Lower leg skin (tissue), 4 donors: ENCODE measurements around the gene FOXD2. TPM values are rescaled to one million over a fixed set of nuclear protein-coding genes. Genes with fewer than 3 reads are reported as not detected.
A peak's percentile ranks its signal among the peaks of the same experiment; 100 is the strongest.

Experiments
- DNase-seq, 2 donors: peaks; one replicate each; pipeline ENCODE4 v3.0.0-alpha.2; 2019; ENCODE audit warnings: low spot score in 2 of 2
- H3K4me3 ChIP-seq: fragments of 200-600 bp; sonication (generic); 2 replicates; pipeline ENCODE4 v1.5.1; 2017; ENCODE audit warnings: mild to moderate bottlenecking, low read depth; ENCODE audit not compliant: poor library complexity, severe bottlenecking
- POLR2A ChIP-seq, 2 donors: fragments of 450-650 bp; IDR thresholded peaks; one replicate each; pipeline ENCODE4 v1.6.1; 2016 to 2017; ENCODE audit warnings: antibody characterized with exemption in 2 of 2, mild to moderate bottlenecking in 1 of 2, moderate library complexity in 1 of 2
- WGBS, 2 donors: methylation state at CpG; one replicate each; pipeline ENCODE4 v1.1.5; 2018; 5-methylcytosine and 5-hydroxymethylcytosine counted together
- intact Hi-C: fragments of 100-400 bp; cut with DNase I; formaldehyde crosslinking; loops from one replicate; pipeline ENCODE4 v1.15.0; 2023; ENCODE audit warnings: low total_unique reads
- total RNA-seq, 4 donors: library from RNA; depleted of rRNA; stranded (reverse); fragments of >200 nt; gene quantifications; one replicate each; pipeline ENCODE4 v1.1.0, GENCODE V29; 2016
- TF ChIP-seq, protein P1 (sequence below), 3 donors: fragments of 450-650 bp; IDR thresholded peaks; one replicate each; pipeline ENCODE4 v1.5.1; 2016; ENCODE audit warnings: antibody characterized with exemption in 3 of 3, mild to moderate bottlenecking in 3 of 3, moderate library complexity in 2 of 3

The FOXD2 gene
- total RNA-seq: under 1 TPM in 3 of 4 donors, not detected in 1; 0.13 to 0.56 (median 0.45) TPM

DNA sequence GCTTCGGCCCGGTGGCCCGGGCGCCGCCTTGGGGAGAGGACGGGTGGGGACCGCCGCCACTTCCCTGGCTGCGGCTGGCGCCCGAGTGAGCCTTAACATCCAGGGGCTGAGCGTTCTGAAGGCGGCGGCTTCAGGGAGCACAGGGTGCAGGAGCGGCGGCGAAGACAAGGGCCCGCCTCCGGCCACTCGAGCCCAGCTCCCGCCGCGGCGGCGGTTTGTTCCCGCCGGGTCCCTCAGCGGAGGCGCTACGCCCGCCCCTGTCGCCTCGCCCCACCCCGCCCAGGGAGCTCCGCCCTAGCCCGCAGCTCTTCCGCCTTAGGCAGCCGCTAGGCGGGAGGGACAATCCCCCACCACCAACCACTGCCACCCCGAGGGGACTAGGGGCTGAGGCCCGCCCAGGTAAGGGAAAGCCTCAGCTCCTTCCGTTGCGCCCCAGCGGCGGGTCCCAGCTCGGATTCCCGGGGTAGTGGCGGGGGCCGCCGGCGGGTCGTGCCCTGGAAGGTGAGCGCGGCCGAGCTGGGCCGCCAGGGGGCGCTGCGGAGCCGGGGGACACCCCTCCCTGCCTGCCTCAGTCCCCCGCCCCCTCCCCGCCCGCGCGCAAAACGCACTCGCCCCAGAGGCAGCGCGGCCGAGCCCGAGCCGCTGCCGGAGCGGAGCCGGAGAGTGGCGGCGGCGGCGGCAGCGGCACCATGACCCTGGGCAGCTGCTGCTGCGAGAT lies at the start of gene FOXD2:
FOXD2 (plus strand) TSS at position 598 of the 718 bp plus-strand sequence; CDS start at position 690, 92 bp downstream.
- TF ChIP-seq POLR2A (IDR thresholded peaks at IDR 0.05): no peak
- TF ChIP-seq, protein P1, sequence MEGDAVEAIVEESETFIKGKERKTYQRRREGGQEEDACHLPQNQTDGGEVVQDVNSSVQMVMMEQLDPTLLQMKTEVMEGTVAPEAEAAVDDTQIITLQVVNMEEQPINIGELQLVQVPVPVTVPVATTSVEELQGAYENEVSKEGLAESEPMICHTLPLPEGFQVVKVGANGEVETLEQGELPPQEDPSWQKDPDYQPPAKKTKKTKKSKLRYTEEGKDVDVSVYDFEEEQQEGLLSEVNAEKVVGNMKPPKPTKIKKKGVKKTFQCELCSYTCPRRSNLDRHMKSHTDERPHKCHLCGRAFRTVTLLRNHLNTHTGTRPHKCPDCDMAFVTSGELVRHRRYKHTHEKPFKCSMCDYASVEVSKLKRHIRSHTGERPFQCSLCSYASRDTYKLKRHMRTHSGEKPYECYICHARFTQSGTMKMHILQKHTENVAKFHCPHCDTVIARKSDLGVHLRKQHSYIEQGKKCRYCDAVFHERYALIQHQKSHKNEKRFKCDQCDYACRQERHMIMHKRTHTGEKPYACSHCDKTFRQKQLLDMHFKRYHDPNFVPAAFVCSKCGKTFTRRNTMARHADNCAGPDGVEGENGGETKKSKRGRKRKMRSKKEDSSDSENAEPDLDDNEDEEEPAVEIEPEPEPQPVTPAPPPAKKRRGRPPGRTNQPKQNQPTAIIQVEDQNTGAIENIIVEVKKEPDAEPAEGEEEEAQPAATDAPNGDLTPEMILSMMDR (IDR thresholded peaks at IDR 0.05): peak in 2 of 3 donors; percentile 57 to 59
- H3K4me3 ChIP-seq: peak within 1 kb of the TSS; percentile 38
- DNase-seq: peak; percentile 56 to 96
- 1% methylated on average over 30 to 45 of the region's 80 CpGs for WGBS, 2 donors
- intact Hi-C loops: loop anchor here (10.0 kb wide), 1 partner anchor 137 kb away; no protein-coding TSS in a partner anchor

DNA sequence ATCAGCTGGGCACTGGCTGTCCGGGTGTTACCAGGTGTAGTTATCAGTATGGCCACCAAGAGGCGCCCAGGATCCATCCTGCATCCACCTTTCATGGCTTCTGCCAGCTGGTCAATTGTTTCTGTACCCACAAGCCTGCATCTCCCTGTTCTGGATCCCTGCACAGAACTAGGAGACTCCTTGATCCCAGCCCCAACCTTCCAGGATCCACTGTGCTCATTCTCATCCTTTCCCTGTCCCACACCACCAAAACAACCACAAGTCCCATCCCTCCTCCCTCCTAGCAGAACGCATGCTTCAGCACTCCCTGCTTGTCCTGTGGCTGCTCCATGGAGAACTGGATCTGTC lies 49.0 kb upstream of the FOXD2 start:
- peak; percentile 51 to 87 for DNase-seq
- TF ChIP-seq, protein P1 (IDR thresholded peaks at IDR 0.05): no peak
- TF ChIP-seq POLR2A (IDR thresholded peaks at IDR 0.05): no peak
- intact Hi-C loops: no loop called here

DNA sequence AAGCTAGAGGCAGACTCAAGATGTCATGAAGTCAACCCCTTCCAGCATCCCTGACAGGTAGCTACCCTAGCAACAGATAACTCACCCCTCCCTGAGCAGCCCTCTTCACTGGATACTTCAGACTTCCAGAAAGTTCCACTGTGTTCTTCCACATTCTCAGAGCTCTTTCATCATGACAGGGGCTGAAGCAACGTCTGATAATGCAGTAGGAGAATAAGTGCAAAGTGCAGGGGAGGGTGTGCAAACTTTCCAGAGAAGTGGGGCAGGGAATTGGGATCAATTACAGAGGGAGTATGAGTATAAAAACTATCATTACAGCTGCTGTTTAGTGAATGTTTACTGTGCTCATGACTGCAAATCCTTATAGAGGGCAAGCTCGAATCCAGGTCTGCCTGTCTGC lies 48.1 kb upstream of the FOXD2 start:
- TF ChIP-seq, protein P1 (IDR thresholded peaks at IDR 0.05): no peak
- no peak for TF ChIP-seq POLR2A (IDR thresholded peaks at IDR 0.05)
- 59 to 60% methylated on average over 2 of the region's 2 CpGs for WGBS, 2 donors
- peak in 1 of 2 donors; percentile 17 for DNase-seq
- intact Hi-C loops: no loop called here
- no peak overlapping the region for H3K4me3 ChIP-seq

More for the DNA sequence above, 49.0 kb upstream of the FOXD2 start:
- WGBS, 2 donors: 13 to 17% methylated on average over 3 of the region's 3 CpGs
- no peak overlapping the region for H3K4me3 ChIP-seq

DNA sequence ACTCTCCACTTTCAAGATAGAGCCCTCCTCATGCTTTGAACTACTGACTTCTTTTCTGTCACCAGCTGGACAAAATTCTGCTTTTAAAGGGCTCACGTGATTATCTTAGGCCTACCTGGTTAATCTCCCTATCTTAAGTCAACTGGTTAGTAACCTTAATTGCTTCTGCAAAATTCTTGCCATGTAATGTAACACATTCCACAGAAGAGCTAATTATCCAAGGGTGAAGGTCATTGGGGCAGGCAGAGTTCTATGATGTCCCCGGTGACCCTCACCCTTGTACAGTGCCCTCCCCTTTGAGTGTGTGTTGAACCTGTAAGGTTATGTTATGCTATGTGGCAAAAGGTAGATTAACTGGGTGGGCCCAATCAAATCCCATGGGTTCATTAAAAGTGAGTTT lies 47.0 kb upstream of the FOXD2 start:
- 93 to 96% methylated on average over 2 of the region's 2 CpGs for WGBS, 2 donors
- no peak for TF ChIP-seq POLR2A (IDR thresholded peaks at IDR 0.05)
- TF ChIP-seq, protein P1 (IDR thresholded peaks at IDR 0.05): no peak
- intact Hi-C loops: no loop called here
- H3K4me3 ChIP-seq: no peak overlapping the region
- DNase-seq: no peak

DNA sequence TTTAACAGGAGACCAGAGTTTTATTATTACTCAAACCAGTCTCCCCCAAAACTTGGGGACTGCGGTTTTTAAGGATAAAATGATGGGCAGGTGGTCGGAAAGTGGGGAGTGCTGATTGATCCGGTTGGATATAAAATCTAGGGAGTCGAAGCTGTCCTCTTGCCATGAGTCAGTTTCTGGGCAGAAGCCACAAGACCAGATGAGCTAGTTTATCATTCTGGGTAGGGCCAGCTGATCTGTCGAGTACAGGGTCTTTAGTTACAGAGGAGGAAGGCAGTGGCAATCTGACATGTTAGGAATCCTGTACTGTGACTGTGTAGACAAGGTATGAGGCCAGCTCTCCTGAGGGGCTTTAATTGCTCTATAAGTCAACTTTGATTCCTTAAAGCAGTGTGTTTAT lies 44.7 kb upstream of the FOXD2 start:
- 45 to 47% methylated on average over 5 of the region's 5 CpGs for whole genome bisulfite sequencing, 2 donors
- intact Hi-C loops: no loop called here
- no peak overlapping the region for H3K4me3 ChIP-seq
- TF ChIP-seq, protein P1 (IDR thresholded peaks at IDR 0.05): no peak
- no peak for TF ChIP-seq POLR2A (IDR thresholded peaks at IDR 0.05)
- peak in 1 of 2 donors; percentile 18 for DNase-seq
